ENCODE results near the gene GRIK3.

The GRIK3 gene

DNA sequence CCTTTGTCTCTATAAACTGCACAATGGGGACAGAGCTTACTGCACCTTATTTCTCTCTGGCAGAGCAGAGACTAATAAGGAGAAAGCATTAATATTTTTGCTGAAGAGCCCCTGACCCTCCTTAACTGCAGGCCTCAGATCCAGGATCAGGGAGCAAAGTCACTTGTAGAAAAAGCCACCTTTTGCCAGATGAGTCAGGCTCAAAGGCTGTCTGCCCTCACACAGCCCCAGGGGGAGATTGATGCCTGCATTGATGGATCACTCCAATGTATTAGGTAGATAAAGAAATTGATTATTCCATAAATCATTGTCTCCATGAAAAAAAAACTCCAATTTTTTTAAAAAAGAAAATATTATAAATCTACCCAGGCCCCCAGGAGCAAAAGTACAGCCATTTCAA is 15.8 kb downstream of the GRIK3 start:
- H3K27ac ChIP-seq, result no peak overlapping the region
- DNase-seq (ENCODE audit: low read depth, low spot score), result no peak

DNA sequence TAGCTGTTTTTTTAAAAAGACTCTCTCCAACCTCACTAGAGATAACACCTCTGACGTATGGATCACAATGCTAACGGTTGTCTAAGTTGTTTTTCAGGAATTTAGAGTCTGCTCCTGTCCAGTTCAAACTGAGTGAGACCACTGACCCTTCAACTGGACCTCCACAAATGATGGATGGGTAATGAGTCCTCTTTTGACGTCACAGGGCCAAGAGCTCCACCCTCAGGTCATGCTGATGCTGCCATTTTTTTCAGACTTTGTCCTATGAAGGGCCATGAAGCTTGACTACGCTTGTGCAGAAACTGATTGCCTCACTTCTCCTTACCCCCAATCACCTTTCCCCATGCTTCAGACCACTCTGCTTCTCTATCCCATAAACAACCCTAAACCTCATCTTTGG is 16.6 kb downstream of the GRIK3 start:
- H3K27ac ChIP-seq, result no peak overlapping the region
- DNase-seq (ENCODE audit: low read depth, low spot score), result no peak

DNA sequence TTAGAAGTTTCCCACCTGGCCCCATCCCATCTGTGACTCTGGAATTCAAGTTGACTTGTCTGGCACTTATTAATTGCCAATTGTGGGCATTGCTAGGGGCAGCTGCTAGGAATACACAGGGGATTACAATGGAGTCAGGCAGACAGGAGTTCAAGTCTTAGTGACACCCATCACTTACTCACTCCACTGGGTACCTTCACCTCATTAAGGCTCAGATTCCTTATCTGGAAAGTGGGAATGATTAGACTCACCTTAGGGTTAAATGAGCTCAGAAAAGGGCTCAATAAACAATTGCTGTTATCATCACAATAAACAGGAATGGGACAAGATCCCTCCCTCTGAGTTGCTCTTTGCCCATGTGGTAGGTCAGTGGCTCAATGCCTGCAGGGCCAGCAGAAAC is 18.2 kb downstream of the GRIK3 start:
- DNase-seq (ENCODE audit: low read depth, low spot score), result no peak
- no peak overlapping the region for H3K27ac ChIP-seq

DNA sequence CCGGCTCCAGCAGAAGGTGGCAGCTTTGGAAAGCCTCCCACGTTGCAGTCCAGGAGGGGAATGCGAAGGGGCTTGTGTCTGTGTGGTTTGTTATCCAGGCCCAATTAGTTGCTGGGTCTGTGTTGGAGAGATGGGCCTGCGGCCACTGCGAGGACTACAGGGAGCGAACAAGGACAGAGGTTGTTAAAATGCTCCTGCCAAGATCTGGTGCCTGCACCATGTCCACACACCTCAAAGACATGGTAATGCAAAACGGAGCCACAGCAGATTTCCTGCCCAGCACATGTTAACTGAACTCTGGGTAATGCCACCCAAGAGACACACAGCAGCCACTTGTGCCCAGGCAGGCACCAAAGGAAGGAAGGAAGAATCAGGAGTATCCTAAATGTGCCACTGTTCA is 18.6 kb downstream of the GRIK3 start:
- no peak overlapping the region for H3K27ac ChIP-seq
- DNase-seq (ENCODE audit: low read depth, low spot score), result no peak

DNA sequence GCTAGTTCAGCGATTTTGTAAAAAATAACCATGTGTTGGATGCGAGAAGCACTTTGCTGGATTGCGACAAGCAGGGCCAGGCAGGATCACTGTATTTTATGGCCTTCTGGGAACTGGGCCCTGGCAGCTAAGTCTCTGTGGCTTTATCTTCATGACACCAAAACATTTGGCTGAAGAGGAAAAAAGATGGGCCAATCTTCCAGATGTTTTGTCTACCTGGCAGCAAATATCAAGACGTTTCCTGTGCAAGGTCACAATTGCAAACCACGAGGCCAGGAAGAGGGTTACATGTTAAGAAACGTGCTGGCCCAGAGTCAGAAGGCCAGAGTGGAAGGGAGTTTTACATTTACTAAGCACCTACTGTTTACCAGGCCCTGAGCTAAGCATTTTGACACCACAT is 22.1 kb downstream of the GRIK3 start:
- no peak for DNase-seq (ENCODE audit: low read depth, low spot score)
- H3K27ac ChIP-seq, result no peak overlapping the region

DNA sequence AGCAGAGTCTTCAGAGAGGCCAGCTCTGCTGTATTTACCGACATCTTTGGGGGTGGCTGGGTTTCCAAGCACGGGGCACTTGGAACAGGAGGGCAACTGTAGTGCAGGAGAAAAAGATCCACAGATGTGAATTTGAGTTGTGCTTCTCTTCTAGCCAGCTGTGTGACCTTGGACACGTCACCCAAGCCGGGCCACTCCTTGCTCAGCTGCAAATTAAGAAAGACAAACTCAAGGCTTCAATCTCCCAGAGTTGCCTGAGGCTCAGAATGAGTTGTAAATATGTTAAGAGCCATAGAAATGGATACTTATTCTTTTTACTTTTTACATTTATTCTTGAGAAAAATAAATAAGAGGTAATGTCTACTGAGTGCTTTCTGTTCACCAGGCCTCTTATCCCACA is 24.3 kb downstream of the GRIK3 start:
- no peak for DNase-seq (ENCODE audit: low read depth, low spot score)
- H3K27ac ChIP-seq, result no peak overlapping the region

DNA sequence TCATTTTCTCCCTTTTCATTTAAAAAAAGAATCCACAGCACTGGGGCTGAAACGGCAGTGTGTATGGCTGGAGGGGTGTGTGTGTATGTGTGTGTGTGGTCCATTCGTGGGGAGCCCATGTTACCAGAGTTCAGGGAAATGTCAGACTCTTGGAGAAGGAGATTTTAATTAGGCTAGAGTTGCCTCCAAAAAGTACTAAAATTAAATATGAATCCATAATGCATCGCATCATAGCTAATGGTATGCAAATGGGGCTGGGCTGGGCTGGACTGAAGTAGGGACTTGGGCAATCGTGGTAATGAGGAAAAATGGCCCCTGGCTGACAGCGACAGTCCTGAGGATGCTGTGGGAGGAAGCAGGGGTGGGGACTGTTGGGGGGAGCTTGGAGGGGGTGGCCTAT is 24.8 kb downstream of the GRIK3 start:
- H3K27ac ChIP-seq, result no peak overlapping the region
- no peak for DNase-seq (ENCODE audit: low read depth, low spot score)

DNA sequence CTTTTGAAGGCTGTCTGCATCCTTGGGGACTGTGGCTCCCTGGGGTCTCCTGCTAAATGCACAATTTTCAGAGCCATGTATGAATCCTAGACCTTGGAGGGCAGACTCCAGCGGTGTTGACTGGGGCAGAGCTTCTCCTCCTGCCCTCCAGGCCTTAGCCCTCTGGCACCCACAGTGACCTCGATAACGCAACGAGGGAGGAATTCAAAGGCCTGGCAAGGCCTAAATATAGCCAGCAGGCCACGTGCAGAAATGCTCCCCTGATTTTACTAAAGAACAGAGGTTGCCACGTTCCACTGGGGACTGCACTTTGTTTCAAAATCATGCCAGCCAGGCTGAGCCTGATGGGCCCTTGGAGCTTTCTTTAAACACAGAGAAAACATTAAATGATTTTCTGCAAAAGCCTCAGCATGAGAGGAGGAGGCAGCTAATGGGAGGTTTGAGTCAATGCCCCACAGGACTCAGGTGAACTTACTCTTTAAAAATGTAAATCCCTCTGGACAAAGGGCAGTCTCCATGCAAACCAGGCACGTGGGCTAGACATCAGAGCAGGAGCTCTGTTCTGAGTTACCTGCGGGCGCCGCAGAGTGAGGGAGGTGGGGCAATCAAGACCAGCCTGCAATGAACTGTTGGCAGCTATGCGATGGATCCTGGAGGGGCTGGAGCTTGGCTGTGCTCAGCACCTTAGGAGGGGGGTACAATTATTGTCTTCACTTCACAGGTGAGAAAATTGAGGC is 28.0 kb downstream of the GRIK3 start:
- no peak for DNase-seq (ENCODE audit: low read depth, low spot score)
- no peak overlapping the region for H3K27ac ChIP-seq

DNA sequence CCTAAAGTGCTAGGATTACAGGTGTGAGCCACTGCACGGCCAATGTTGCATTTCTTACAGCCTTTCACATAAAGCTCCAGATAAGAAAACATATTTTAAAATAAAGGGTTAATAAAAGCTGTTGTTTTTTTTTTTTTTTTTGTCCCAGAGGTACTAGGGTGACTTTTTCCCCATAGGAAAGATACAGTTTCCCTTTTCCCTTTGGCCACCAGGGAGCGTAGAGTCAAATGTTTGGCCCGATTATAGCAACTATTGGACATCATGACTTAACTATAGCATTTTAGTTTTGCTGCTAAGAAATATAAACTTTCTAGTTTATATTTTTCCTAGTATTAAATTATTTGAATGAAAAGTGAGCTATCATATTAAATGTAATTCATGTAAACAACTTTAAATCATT is 31.4 kb downstream of the GRIK3 start:
- DNase-seq (ENCODE audit: low read depth, low spot score), result no peak
- H3K27ac ChIP-seq, result no peak overlapping the region

DNA sequence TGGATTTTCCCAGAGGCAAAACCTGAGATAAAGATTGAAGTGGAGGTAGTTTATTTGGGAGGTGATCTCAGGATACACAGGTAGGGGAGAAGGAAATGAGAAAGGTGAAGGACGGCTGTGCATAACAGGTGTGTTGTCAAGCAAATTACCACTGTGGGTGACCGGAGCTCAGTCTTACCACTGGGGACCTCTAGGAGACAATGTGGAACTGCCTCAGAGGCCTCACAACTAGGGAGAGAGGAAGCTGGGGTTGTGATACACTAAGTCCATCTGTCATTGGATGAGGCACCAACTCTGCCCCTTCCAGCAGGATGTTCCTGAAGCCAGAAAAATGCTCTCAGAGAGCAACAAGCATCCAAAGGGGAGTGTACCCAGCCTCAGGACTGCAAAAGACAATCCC is 32.6 kb downstream of the GRIK3 start:
- DNase-seq (ENCODE audit: low read depth, low spot score), result no peak

DNA sequence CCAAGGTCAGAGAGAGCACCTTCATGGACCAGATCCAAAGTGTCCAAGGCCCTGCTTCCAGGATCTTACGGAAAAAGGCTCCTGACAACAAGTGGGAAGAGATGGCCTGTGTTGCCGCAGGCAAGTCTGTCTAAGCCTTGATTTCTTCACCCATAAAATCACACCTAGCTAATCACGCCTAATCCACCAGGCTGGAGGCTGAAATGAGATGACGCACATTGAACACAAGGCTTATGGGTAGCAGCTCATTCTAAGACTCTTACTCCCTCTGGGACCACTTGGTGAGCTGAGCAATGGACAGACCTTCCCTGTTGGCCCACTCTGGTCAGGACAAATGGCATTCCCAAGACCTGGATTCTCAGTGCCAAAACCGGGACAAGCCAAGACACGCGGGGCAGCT is 38.2 kb downstream of the GRIK3 start:
- no peak overlapping the region for H3K27ac ChIP-seq
- no peak for DNase-seq (ENCODE audit: low read depth, low spot score)

More for the DNA sequence above, 32.6 kb downstream of the GRIK3 start:
- H3K27ac ChIP-seq, result no peak overlapping the region

DNA sequence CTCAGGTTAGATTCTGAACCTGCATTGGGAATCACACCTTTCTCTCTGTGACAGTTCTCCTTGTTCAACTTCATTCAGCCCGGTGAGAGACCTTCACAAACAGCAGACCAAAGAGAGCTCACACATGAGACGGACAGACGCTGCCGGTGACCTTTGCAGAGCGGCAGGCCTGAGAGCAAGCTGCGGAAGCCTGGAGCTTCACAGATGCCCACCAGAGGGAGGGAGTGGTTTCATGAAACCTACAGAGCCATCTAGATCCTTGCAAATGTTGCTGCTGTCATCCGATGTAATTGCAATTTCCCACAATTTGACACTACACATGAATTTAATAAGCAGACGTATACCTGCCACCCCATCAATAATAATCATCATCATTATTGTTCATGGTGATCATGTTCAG is 39.4 kb downstream of the GRIK3 start:
- DNase-seq (ENCODE audit: low read depth, low spot score), result no peak
- H3K27ac ChIP-seq, result no peak overlapping the region

DNA sequence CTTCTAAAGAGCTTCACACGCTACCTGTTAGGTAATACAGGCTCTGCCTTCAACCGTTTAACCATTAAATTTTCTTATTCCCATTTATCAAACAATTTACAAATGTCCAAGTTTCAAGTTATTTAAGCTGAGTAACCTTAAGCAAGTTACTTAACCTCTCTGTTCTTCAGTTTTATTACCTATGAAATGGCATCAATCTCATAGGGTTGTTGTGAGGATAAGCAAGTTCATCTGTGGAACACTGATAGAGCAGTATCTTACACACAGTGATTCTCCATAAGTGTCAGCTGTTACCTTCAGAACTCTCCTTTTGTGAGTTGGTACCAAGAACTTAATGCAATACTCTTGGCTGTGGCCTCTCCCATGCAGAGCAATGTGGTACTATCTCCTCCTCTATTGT is 40.0 kb downstream of the GRIK3 start:
- no peak for DNase-seq (ENCODE audit: low read depth, low spot score)
- H3K27ac ChIP-seq, result no peak overlapping the region

DNA sequence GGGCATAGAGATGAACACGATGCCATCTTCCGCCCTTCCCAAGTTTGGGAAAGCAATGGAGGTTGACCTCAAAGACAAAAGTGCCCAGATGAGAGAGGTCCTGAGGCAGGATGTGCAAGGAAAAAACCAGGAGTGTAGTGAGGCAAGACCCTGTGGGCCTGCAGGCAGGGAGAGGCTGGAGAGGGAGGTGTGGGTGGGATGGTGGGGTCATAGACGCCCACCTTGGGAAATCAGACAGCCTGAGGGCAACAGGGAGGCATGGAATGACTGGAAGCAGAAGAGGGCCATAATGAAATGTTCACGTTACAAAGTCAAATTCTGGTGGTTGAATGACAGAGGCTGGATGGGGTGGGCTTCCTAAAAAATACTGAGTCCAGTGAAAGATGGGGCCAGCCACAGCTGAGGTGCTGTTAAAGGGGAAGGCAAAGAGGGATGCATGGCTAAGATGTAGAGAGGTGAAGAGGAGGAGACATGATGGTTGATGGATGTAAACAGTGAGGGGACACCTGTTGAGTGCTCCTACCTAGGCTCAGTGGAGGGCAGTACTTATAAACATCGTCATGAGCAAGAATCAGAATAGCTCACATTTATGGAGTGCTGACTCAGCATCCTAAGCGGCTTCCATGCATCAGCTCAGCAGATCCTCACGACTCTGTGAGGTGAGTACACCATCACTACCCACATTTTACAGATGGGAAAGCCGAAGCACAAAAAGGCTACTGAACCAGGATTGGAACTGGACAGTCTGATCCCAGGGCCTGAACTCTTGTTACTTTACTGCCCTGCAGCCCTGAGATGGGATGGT is 42.0 kb downstream of the GRIK3 start:
- no peak overlapping the region for H3K27ac ChIP-seq
- DNase-seq (ENCODE audit: low read depth, low spot score), result no peak

DNA sequence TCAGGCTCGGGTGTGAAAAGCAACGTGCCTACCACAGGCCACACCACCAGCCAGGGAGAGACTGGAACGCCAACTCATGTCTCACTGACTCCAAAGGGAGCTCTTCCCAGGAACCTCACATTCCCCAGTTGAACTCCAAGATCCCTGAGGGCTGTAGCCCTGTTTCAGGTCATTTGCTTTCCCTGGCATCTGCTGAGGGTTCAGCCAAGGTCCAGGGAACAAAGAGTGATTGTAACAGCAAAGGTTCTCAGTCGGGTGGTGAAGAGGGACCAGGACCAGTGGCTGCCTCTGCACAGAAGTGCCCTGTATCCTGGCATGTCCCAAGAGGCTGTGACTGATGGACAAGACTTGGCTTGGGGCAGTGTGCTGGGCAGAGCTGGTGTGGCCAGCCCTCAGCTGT is 42.8 kb downstream of the GRIK3 start:
- no peak for DNase-seq (ENCODE audit: low read depth, low spot score)
- no peak overlapping the region for H3K27ac ChIP-seq

DNA sequence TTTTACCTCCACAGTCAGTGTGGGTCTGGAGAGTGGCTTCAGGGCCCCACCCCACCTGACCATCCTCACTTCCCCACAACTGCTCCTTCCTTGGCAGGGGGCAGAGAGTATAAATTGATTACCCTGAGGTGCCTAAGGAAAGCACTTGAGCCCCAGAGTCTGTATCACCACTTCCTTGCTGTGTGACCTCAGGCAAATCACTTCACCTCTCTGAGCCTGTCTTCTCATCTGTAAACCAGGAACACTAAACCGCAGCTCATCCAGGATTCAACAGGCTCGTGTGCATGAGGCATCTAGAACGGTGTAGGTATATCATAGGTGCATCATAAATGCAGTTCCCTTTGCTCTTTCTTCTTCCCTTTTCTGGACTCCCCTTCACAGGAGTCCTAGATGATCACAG is 43.4 kb downstream of the GRIK3 start:
- no peak for DNase-seq (ENCODE audit: low read depth, low spot score)
- no peak overlapping the region for H3K27ac ChIP-seq

DNA sequence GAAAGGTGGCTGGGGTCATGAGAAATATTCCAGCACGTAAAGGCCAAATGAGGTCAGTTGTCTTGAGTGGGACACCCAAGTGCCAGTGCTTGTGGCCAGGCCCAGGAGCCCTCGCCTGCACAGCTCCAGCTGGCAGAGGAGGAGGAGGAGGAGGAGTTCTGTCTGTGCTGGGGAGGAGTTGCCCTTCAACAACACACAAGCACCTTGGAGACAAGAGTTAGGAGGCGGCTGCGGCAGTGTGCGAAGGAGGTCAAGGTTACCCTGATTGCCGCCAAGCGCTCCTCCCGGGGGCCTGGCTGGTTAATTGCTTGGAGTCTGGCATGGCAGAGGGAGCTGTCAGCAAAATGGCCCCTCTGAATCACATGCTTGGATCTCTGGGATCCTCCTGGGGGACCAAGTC is 45.1 kb downstream of the GRIK3 start:
- DNase-seq (ENCODE audit: low read depth, low spot score), result no peak
- no peak overlapping the region for H3K27ac ChIP-seq

DNA sequence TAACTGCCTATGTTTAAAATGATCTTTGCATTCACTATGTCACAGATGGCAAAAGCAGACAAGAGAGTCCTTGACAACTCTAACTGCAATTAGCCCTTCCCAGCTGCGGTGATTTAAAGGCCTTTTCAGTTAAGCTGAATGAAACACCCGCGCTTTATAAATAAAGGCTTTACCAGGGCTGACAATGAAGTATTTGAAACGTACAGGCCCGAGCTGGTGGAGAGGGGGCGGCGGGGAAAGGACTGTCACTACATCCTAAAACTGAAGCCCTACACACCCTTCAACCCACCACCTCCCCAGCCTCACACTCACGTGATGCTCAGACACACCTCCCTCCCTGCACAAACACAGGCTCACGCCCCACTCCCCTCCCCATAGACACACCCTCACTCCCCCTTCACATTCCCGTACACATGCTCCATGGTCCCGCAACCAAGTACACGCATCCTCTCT is 45.5 kb downstream of the GRIK3 start:
- no peak for DNase-seq (ENCODE audit: low read depth, low spot score)
- H3K27ac ChIP-seq, result no peak overlapping the region

DNA sequence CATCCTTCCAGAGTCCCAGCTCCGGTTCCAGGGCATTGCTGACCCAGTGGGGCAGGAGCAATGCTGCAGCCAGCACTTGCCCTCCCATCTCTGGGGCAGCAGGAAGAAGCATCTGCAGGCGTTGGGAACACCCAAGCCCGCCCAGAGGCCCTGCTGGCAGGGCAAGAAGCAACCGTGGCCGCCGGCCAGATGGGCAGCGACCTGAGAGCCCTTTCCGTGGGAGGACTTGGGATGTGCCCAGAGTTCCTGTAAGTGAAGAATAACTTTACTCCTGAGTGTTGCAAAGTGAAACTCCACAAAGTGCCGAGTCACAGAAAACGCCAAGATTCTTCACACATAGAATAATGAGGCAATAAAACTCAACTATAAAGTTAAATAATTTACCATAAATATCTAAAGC is 46.0 kb downstream of the GRIK3 start:
- DNase-seq (ENCODE audit: low read depth, low spot score), result no peak
- H3K27ac ChIP-seq, result no peak overlapping the region

DNA sequence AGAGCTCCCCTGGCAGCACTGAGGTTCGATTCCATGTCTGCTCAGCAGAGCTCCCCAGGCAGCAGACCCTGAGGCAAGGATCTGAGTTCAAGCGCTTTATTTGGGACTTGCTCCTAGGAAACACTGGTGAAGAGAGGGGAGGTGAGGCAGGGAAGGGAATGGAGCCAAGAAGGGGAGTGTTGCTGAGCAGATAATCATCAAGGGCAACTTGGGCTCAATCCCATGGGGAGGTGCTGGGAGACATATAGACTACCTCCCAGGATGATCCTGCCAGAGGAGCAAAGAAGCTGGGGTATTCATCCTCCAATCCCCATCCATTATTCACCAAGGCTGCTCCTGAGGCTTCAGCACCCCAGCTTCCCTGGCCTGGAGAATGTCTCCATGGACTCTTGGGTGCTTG is 47.0 kb downstream of the GRIK3 start:
- DNase-seq (ENCODE audit: low read depth, low spot score), result no peak
- no peak overlapping the region for H3K27ac ChIP-seq

DNA sequence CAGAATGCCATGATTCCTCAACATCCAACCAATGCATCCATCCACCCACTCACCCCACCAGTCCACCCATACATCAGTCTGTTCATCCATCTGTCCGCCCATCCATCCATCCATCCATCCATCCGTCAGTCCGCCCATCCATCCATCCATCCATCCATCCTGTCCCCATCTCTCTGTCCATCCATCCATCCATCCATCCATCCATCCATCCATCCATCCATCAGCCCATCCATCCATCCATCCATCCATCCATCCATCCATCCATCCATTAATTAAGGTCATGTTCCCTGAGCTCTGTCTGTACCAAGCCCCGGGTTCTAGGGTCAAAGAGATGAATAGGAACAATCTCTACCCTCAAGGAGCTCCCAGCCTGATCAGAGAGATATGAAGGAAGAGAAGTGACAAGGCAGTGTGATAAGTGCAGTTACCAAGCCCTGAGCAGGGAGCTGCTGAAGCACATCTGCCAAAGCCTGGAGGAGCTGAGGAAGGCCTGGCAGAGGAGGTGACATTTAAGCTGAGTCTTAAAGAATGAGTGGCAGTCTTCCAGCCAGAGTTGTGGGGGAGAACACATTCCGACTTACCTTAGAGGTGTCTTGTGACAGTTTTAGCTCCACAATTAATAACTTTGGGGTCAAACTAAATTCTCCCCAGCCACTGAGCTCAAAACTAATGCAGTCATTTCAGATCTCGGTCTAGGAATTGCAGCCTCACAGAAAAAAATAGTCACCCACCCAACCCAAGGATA is 47.9 kb downstream of the GRIK3 start:
- H3K27ac ChIP-seq, result no peak overlapping the region
- no peak for DNase-seq (ENCODE audit: low read depth, low spot score)

Data from epithelial cell of prostate (primary cell).